SU-DHL-6 (cell line): ENCODE measurements around the gene TTC6.

Experiments used
- EZH2phosphoT487 ChIP-seq: fragments of 200-600 bp; sonication (generic), shearing (Covaris generic); conservative IDR thresholded peaks from 2 replicates; pipeline ENCODE4 v1.6.1; 2018; ENCODE audit warnings: mild to moderate bottlenecking, antibody characterized with exemption, low read length, moderate library complexity, mixed read lengths
- TF ChIP-seq, protein P1 (sequence below): fragments of 200-600 bp; sonication (generic); IDR thresholded peaks from one replicate; pipeline ENCODE4 v1.5.1; 2017; ENCODE audit warnings: antibody characterized with exemption, mild to moderate bottlenecking, low read length, moderate library complexity; ENCODE audit not compliant: insufficient read depth, poor library complexity, severe bottlenecking

DNA sequence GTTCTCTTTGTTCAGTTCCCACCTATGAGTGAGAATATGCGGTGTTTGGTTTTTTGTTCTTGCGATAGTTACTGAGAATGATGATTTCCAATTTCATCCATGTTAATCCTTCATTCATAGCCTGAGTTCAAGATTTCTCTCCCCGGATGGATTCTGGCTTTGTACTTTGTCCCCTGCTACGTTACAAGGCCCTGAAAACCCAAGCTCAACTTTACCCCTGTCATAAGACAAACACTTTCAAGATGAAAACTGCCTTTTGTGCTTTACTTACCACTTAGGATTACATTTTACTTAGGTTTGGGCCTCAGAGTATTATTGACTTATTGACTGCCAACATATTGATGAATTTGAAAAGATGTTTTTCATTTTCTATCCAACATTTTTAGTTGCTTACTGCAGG is 36.7 kb upstream of the TTC6 start:
- TF ChIP-seq, protein P1, sequence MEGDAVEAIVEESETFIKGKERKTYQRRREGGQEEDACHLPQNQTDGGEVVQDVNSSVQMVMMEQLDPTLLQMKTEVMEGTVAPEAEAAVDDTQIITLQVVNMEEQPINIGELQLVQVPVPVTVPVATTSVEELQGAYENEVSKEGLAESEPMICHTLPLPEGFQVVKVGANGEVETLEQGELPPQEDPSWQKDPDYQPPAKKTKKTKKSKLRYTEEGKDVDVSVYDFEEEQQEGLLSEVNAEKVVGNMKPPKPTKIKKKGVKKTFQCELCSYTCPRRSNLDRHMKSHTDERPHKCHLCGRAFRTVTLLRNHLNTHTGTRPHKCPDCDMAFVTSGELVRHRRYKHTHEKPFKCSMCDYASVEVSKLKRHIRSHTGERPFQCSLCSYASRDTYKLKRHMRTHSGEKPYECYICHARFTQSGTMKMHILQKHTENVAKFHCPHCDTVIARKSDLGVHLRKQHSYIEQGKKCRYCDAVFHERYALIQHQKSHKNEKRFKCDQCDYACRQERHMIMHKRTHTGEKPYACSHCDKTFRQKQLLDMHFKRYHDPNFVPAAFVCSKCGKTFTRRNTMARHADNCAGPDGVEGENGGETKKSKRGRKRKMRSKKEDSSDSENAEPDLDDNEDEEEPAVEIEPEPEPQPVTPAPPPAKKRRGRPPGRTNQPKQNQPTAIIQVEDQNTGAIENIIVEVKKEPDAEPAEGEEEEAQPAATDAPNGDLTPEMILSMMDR: no peak
- no peak for TF ChIP-seq EZH2phosphoT487
